DND-41 (cell line): ENCODE measurements around the gene CARNS1.

Experiments
- ATAC-seq: fragments of 200-7000 bp; cut with Tn5 transposase; 3 replicates; pipeline ENCODE4 v1.9.1; 2021; ENCODE audit warnings: low read depth; ENCODE audit not compliant: insufficient read depth
- DNase-seq: peaks from one replicate; pipeline ENCODE4 v3.0.0-alpha.2; 2020
- H2AFZ ChIP-seq: 2 replicates; pipeline ENCODE4 v1.6.0; 2012; ENCODE audit warnings: low read depth, low read length
- H3K27ac ChIP-seq: 2 replicates; pipeline ENCODE4 v1.5.1; 2012; ENCODE audit warnings: low read length, inconsistent platforms
- H3K27me3 ChIP-seq: fragments of 200-600 bp; sonication (generic); 2 replicates; pipeline ENCODE4 v1.6.0; 2012; ENCODE audit warnings: low read length, mild to moderate bottlenecking, inconsistent platforms; ENCODE audit not compliant: insufficient read depth, poor library complexity
- H3K36me3 ChIP-seq: 2 replicates; pipeline ENCODE4 v1.5.1; 2012; ENCODE audit warnings: low read length, inconsistent platforms; ENCODE audit not compliant: insufficient read depth
- H3K4me1 ChIP-seq: 2 replicates; pipeline ENCODE4 v1.5.1; 2012; ENCODE audit warnings: mild to moderate bottlenecking, low read length; ENCODE audit not compliant: insufficient read depth
- H3K4me2 ChIP-seq: 2 replicates; pipeline ENCODE4 v1.6.0; 2012; ENCODE audit warnings: mild to moderate bottlenecking, moderate library complexity, low read length, inconsistent platforms; ENCODE audit not compliant: insufficient read depth
- H3K4me3 ChIP-seq, 2 experiments: fragments of 200-600 bp in 1 of 2; shearing (Covaris generic) in 1 of 2; 2 replicates each; pipeline ENCODE4 v1.5.1; 2012 to 2016; ENCODE audit warnings: inconsistent platforms in 2 of 2, low read length in 2 of 2, mild to moderate bottlenecking in 2 of 2, low read depth in 1 of 2, moderate library complexity in 1 of 2
- H3K79me2 ChIP-seq: 2 replicates; pipeline ENCODE4 v1.6.0; 2012; ENCODE audit warnings: low read length, inconsistent platforms; ENCODE audit not compliant: insufficient read depth
- H3K9ac ChIP-seq: 2 replicates; pipeline ENCODE4 v1.6.0; 2012; ENCODE audit warnings: low read depth, mild to moderate bottlenecking, inconsistent platforms, low read length, moderate library complexity
- H3K9me3 ChIP-seq: 2 replicates; pipeline ENCODE4 v1.5.1; 2012; ENCODE audit warnings: low read length, moderate library complexity, mild to moderate bottlenecking, inconsistent platforms; ENCODE audit not compliant: insufficient read depth, severe bottlenecking
- H4K20me1 ChIP-seq: 2 replicates; pipeline ENCODE4 v1.6.0; 2012; ENCODE audit warnings: low read length; ENCODE audit not compliant: insufficient read depth
- EZH2 ChIP-seq: IDR thresholded peaks from 3 replicates; pipeline ENCODE4 v1.6.1; 2012; ENCODE audit warnings: borderline replicate concordance, low read depth, mild to moderate bottlenecking, moderate library complexity, low read length, inconsistent platforms; ENCODE audit not compliant: severe bottlenecking
- TF ChIP-seq, protein P1 (sequence below): IDR thresholded peaks from 2 replicates; pipeline ENCODE4 v1.5.1; 2012; ENCODE audit warnings: borderline replicate concordance, low read length, moderate library complexity, mild to moderate bottlenecking; ENCODE audit not compliant: poor library complexity, severe bottlenecking; ENCODE audit errors: extremely low read depth

Gene CARNS1

DNA sequence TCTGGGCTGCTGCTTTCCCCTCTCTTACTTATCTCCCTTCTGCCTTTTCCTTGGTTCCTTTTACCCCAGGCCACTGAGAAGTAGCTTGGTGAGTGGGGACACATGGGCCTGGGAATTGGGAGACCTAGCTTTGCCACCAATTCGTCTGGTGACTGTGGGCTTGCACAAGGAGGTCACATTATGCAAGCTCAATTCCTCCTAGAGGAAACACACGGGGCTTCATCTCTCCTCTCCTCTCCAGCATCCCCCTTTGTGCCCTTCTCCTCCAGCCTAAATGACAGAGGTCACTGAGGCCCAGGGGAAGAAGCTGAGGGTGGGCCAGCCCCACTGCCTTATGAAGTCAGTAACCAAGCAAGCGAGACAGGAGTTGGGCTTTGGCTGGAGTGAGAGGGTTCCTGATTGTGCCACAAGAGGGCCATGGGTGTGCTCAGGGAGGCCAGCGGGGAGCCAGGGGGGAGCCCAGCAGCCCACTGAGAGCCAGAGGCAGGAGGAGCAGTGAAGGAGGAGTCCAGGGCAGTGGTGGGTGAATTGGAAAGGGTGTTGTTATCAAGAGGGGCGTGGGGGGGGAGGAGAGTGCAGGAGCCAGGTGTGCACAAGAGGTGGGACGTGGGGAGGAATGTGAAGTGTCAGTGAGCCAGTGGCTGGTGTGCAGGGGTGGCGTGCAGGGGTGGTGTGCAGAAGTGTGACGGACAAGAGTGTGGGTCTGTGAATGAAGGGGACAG, 44.1 kb upstream of the CARNS1 start:
- Histone ChIP-seq H2AFZ (no peak overlapping the region), H3K27me3 (peaks cover 73% of the 10 kb centered on the region), H3K36me3 (no peaks in the 10 kb centered on the region), H3K4me2 (no peak overlapping the region), H3K9ac (no peak overlapping the region), H3K27ac (no peak overlapping the region), H3K9me3 (no peaks in the 10 kb centered on the region), H3K4me1 (peaks cover 37% of the 10 kb centered on the region), H3K79me2 (no peaks in the 10 kb centered on the region), H3K4me3 (no peak overlapping the region), H4K20me1 (peaks cover 32% of the 10 kb centered on the region)
- DNase-seq (no peak), ATAC-seq (peak; percentile 22; the same call in 1 of the 3 replicates)
- TF ChIP-seq EZH2, result no peak
- TF ChIP-seq, protein P1, sequence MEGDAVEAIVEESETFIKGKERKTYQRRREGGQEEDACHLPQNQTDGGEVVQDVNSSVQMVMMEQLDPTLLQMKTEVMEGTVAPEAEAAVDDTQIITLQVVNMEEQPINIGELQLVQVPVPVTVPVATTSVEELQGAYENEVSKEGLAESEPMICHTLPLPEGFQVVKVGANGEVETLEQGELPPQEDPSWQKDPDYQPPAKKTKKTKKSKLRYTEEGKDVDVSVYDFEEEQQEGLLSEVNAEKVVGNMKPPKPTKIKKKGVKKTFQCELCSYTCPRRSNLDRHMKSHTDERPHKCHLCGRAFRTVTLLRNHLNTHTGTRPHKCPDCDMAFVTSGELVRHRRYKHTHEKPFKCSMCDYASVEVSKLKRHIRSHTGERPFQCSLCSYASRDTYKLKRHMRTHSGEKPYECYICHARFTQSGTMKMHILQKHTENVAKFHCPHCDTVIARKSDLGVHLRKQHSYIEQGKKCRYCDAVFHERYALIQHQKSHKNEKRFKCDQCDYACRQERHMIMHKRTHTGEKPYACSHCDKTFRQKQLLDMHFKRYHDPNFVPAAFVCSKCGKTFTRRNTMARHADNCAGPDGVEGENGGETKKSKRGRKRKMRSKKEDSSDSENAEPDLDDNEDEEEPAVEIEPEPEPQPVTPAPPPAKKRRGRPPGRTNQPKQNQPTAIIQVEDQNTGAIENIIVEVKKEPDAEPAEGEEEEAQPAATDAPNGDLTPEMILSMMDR, result peak; percentile 48

DNA sequence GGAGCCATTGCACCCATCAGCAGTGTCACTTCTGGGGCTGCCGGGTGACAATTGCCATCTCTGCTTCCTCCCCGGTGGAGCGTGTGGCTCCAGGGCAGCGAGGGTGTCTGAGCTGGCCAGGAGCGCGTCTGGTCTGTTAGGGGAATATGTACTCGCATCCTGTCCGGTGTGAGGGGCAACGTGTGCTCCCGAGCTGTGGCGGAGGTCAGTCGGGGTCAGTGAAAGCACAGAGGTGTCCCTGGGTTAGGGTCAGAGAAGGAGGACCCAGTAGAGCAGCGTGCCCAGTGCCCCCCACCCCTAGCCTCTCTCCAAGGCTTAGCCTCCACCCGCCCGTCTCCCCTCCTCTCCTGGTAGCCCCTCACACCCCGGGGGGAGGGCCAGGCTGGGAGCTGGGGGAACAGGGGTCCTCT, 43.6 kb upstream of the CARNS1 start:
- Histone ChIP-seq H3K4me1 (peaks cover 37% of the 10 kb centered on the region), H2AFZ (no peak overlapping the region), H3K4me3 (no peak overlapping the region), H3K9ac (no peak overlapping the region), H3K79me2 (no peaks in the 10 kb centered on the region), H3K4me2 (no peak overlapping the region), H3K27me3 (peaks cover 76% of the 10 kb centered on the region), H4K20me1 (peaks cover 34% of the 10 kb centered on the region), H3K36me3 (no peaks in the 10 kb centered on the region), H3K27ac (no peak overlapping the region), H3K9me3 (no peaks in the 10 kb centered on the region)
- DNase-seq, result no peak
- peak; percentile 55 for TF ChIP-seq EZH2
- TF ChIP-seq, protein P1, result no peak
- ATAC-seq, result no peak

DNA sequence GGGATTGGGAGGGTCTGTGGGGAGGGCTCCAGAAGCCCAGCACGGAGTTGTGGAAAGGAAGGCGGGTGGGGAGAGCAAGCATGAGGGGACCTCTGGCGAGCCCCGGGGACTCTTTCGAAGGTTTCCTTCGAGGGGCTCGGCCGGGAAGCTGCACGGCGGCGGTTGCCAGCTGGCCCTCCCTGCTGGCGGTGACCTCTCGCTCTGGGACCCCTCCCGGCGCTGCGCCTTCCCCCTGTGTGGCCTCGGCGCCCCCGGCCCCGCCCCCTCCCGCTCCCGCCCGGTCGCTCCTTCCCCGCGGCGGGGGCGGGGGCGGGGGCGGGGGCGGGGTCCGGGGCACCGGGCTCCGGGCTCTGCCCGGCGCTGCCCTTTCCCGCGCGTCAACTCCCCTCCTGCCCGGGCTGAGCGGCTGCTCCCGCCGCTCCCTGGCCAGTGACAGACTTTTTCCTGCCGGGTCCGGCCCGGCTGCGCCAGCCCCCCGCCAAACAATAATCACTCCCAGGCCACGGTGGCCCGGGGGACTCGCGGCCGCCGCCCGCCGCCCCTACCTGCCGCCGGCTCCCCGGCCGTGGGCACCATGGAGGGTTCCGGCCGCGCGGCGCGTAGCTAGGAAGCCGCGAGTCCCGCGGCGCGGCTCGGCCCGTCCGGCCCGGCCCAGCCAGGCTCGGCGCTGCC, 43.0 kb upstream of the CARNS1 start:
- Histone ChIP-seq H2AFZ (no peak overlapping the region), H3K27ac (no peak overlapping the region), H3K9ac (peak overlapping the region; percentile 63; the same call in 1 of the 2 replicates), H3K27me3 (peaks cover 76% of the 10 kb centered on the region), H3K36me3 (no peaks in the 10 kb centered on the region), H4K20me1 (peaks cover 34% of the 10 kb centered on the region), H3K9me3 (no peaks in the 10 kb centered on the region), H3K4me3 (peak overlapping the region in 1 of 2 experiments; percentile 54; a peak in 2 of 4 replicates), H3K79me2 (no peaks in the 10 kb centered on the region), H3K4me2 (peak overlapping the region; percentile 88), H3K4me1 (peaks cover 37% of the 10 kb centered on the region)
- TF ChIP-seq EZH2, result peak; percentile 17
- TF ChIP-seq, protein P1, result no peak
- DNase-seq (no peak), ATAC-seq (peak; percentile 15; the same call in 1 of the 3 replicates)
